Mesothelial cell of epicardium (in vitro differentiated cells): ENCODE measurements around the gene CCDC169. TPM values are rescaled to one million over a fixed set of nuclear protein-coding genes. Genes with fewer than 3 reads are reported as not detected.
A peak's percentile ranks its signal among the peaks of the same experiment; 100 is the strongest.
"Not testable (repeated sequence)": the region's sequence is repeated elsewhere in the genome, so short reads cannot be mapped to it uniquely, and the experiment has no call there.

ENCODE experiments used
- DNase-seq, 2 experiments: peaks; one replicate each; pipeline ENCODE4 v3.0.0; 2021; ENCODE audit warnings: low spot score in 2 of 2; ENCODE audit not compliant: unreplicated experiment in 2 of 2
- H3K27ac Mint-ChIP-seq: 2 replicates; pipeline ENCODE4 v1.8.0; 2021; ENCODE audit warnings: mixed read lengths
- H3K27me3 Mint-ChIP-seq: 2 replicates; pipeline ENCODE4 v1.8.0; 2021; ENCODE audit warnings: low read depth, mixed read lengths
- H3K36me3 Mint-ChIP-seq: 2 replicates; pipeline ENCODE4 v1.8.0; 2021; ENCODE audit warnings: mixed read lengths
- H3K4me1 Mint-ChIP-seq: 2 replicates; pipeline ENCODE4 v1.8.0; 2021; ENCODE audit warnings: mixed read lengths
- H3K4me3 Mint-ChIP-seq: 2 replicates; pipeline ENCODE4 v1.8.0; 2021; ENCODE audit warnings: mild to moderate bottlenecking, moderate library complexity, mixed read lengths
- H3K9me3 Mint-ChIP-seq: 2 replicates; pipeline ENCODE4 v1.8.0; 2021; ENCODE audit warnings: mixed read lengths
- CTCF ChIP-seq: fragments of 200-600 bp; sonication (generic); IDR thresholded peaks from one replicate; pipeline ENCODE4 v1.5.0; 2021; ENCODE audit warnings: antibody characterized with exemption; ENCODE audit not compliant: unreplicated experiment
- total RNA-seq: library from RNA; stranded (reverse); gene quantifications from 3 replicates; pipeline ENCODE4 v1.2.1, GENCODE V29; 2021

CCDC169 gene
- total RNA-seq, 1 donor from 2014 or later: 5.3 TPM

- no peak for DNase-seq
- H3K4me1 Mint-ChIP-seq: no peaks in the 10 kb centered on the region
- H3K9me3 Mint-ChIP-seq: peaks cover 18% of the 10 kb centered on the region
- H3K27me3 Mint-ChIP-seq: no peaks in the 10 kb centered on the region
- H3K36me3 Mint-ChIP-seq: peaks cover 39% of the 10 kb centered on the region
- TF ChIP-seq CTCF: no peak
- no peak overlapping the region for H3K27ac Mint-ChIP-seq
- no peak overlapping the region for H3K4me3 Mint-ChIP-seq
Measured at GRCh38 chr13:36310417-36311108, 12.9 kb upstream of the CCDC169 start.

- Mint-ChIP-seq H3K4me3 (no peak overlapping the region), H3K27me3 (no peaks in the 10 kb centered on the region), H3K4me1 (peaks cover 16% of the 10 kb centered on the region), H3K9me3 (no peaks in the 10 kb centered on the region), H3K36me3 (peaks cover 14% of the 10 kb centered on the region), H3K27ac (no peak overlapping the region)
- no peak for DNase-seq
- TF ChIP-seq CTCF: no peak
Measured at GRCh38 chr13:36302289-36302688, 4.7 kb upstream of the CCDC169 start.

- Mint-ChIP-seq H3K4me1 (peaks cover 19% of the 10 kb centered on the region), H3K27ac (peak overlapping the region; percentile 63)
- not testable (repeated sequence) for H3K9me3 Mint-ChIP-seq, H3K27me3 Mint-ChIP-seq, H3K4me3 Mint-ChIP-seq, DNase-seq, H3K36me3 Mint-ChIP-seq
Measured at GRCh38 chr13:36299469-36299868, 1.9 kb upstream of the CCDC169 start.

GRCh38 chr13:36298535-36299068 lies 988 bp upstream of the CCDC169 start:
- Mint-ChIP-seq H3K4me1 (peaks cover 19% of the 10 kb centered on the region), H3K36me3 (peaks cover 7% of the 10 kb centered on the region), H3K4me3 (peak overlapping the region; percentile 81), H3K27me3 (no peaks in the 10 kb centered on the region), H3K9me3 (peaks cover 3% of the 10 kb centered on the region), H3K27ac (peak overlapping the region; percentile 8)
- no peak for TF ChIP-seq CTCF
- no peak for DNase-seq

- Mint-ChIP-seq H3K9me3 (peaks cover 19% of the 10 kb centered on the region), H3K27me3 (no peaks in the 10 kb centered on the region), H3K4me3 (no peak overlapping the region), H3K36me3 (no peaks in the 10 kb centered on the region), H3K27ac (no peak overlapping the region), H3K4me1 (peaks cover 12% of the 10 kb centered on the region)
- TF ChIP-seq CTCF: no peak
- no peak for DNase-seq
Measured at GRCh38 chr13:36294096-36294495, 3.5 kb downstream of the CCDC169 start.

- no peak for TF ChIP-seq CTCF
- no peak overlapping the region for H3K27ac Mint-ChIP-seq
- DNase-seq: no peak
- H3K4me3 Mint-ChIP-seq: no peak overlapping the region
- no peaks in the 10 kb centered on the region for H3K36me3 Mint-ChIP-seq
- H3K9me3 Mint-ChIP-seq: peaks cover 20% of the 10 kb centered on the region
- H3K27me3 Mint-ChIP-seq: no peaks in the 10 kb centered on the region
- H3K4me1 Mint-ChIP-seq: peaks cover 6% of the 10 kb centered on the region
Measured at GRCh38 chr13:36293497-36293896, 4.1 kb downstream of the CCDC169 start.
